ENCODE data around the gene OCEL1. TPM values are rescaled to one million over a fixed set of nuclear protein-coding genes. Genes with fewer than 3 reads are reported as not detected.

OCEL1 gene
- total and polyA plus RNA-seq, 2 of the 13 experiments (the other 11 are each of a cell fraction or from before 2014, with no cell fraction given) = 10.6 to 17.2 TPM

DNA sequence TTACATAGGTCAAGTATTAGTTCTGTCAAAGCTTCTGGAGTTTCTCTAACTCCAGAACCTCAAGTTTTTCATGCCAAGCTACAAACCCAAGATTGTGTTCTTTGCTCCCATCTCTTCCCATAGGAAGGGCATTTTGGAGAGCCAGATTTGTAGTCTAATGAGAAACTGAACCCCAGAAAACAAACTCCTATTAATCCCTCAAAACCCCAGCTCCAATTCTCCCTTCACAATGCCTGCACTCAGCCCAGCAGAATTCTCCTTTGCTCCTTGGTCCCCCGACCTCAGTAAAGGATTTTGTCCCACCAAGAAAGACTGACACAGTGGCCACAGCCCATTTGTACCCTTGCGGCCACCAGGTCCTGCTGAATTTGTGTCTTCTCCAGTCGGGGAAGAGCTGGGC lies 30.1 kb downstream of the OCEL1 start:
- 87% methylated on average over 3 of the region's 3 CpGs for WGBS (ENCODE audit: low lambda C conversion rate)
- CTCF ChIA-PET (ENCODE audit: low intra/inter-chr PET ratio, low total read pairs) = no interaction called here
- no TSS peak for BruUV-seq (replicated peaks)
- H3K36me3 ChIP-seq (replicated peaks in 1 of 2; ENCODE audit: control insufficient read depth in 1 of 2, insufficient read depth in 2 of 2, low read length in 2 of 2) = no peaks in the 10 kb centered on the region
- ATAC-seq (no peak), DNase-seq (ENCODE audit: low spot score) (no peak), FAIRE-seq (no peak)
- no peak overlapping the region for H3K4me3 ChIP-seq (replicated peaks in 1 of 3; ENCODE audit: insufficient read depth in 1 of 3, low read depth in 2 of 3, low read length in 3 of 3)
- intact Hi-C loops (cut with micrococcal nuclease; ENCODE audit: unreplicated experiment) = no loop called here
- peaks cover 40% of the 10 kb centered on the region for H3K4me1 ChIP-seq (ENCODE audit: insufficient read depth, low read length)
- no peak overlapping the region for H3K9ac ChIP-seq (ENCODE audit: insufficient read depth, low read depth, low read length)
- no peaks in the 10 kb centered on the region for H3K79me2 ChIP-seq (ENCODE audit: insufficient read depth, low read length)
- H3K4me2 ChIP-seq (ENCODE audit: low read depth, low read length) = no peak overlapping the region
- H2AFZ ChIP-seq (ENCODE audit: low read length) = no peak overlapping the region
- H3K27ac ChIP-seq (ENCODE audit: extremely low read length, insufficient read depth, low read length) = no peak overlapping the region
- H3K9me3 ChIP-seq (ENCODE audit: low read length) = no peaks in the 10 kb centered on the region
- in situ Hi-C loops (cut with HindIII; ENCODE audit: extremely low pct_ligation_motif_present, low pct_unique_long_range_greater_than_20kb) = no loop called here
- no peaks in the 10 kb centered on the region for H3K27me3 ChIP-seq (ENCODE audit: control insufficient read depth in 1 of 2, insufficient read depth in 2 of 2, low read length in 2 of 2)
- POLR2A ChIA-PET = interaction anchor here (1.4 to 2.2 kb wide), 6 partner anchors 11 to 53 kb away, joined by 3 to 28 read pairs (median 16); partner anchors contain the start of genes BABAM1, DDA1 and USE1
- H4K20me1 ChIP-seq (ENCODE audit: insufficient read depth, low read length) = no peaks in the 10 kb centered on the region
- TF ChIP-seq EEA1 (CRISPR knock-in tag; IDR thresholded peaks at IDR 0.05; ENCODE audit: borderline replicate concordance) (no peak), TCF7 (IDR thresholded peaks at IDR 0.05; ENCODE audit: low read depth) (no peak), CHCHD3 (CRISPR knock-in tag; IDR thresholded peaks at IDR 0.05) (no peak), ZFP91 (CRISPR knock-in tag; IDR thresholded peaks at IDR 0.05; ENCODE audit: borderline replicate concordance) (no peak), CHD4 (IDR thresholded peaks at IDR 0.05; ENCODE audit: borderline replicate concordance, low read length) (no peak), HNRNPL (IDR thresholded peaks at IDR 0.05; ENCODE audit: low read depth, low read length) (no peak), ZNF703 (CRISPR knock-in tag; IDR thresholded peaks at IDR 0.05; ENCODE audit: borderline replicate concordance) (no peak), TSC22D2 (CRISPR knock-in tag; IDR thresholded peaks at IDR 0.05; ENCODE audit: borderline replicate concordance) (no peak), CENPBD1 (CRISPR knock-in tag; IDR thresholded peaks at IDR 0.05; ENCODE audit: borderline replicate concordance, low read depth) (no peak), STAT6 (CRISPR knock-in tag; IDR thresholded peaks at IDR 0.05; ENCODE audit: borderline replicate concordance) (no peak)
- TF ChIP-seq, protein P1, sequence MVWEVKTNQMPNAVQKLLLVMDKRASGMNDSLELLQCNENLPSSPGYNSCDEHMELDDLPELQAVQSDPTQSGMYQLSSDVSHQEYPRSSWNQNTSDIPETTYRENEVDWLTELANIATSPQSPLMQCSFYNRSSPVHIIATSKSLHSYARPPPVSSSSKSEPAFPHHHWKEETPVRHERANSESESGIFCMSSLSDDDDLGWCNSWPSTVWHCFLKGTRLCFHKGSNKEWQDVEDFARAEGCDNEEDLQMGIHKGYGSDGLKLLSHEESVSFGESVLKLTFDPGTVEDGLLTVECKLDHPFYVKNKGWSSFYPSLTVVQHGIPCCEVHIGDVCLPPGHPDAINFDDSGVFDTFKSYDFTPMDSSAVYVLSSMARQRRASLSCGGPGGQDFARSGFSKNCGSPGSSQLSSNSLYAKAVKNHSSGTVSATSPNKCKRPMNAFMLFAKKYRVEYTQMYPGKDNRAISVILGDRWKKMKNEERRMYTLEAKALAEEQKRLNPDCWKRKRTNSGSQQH (CRISPR knock-in tag; IDR thresholded peaks at IDR 0.05; ENCODE audit: low read depth) = no peak
- TF ChIP-seq, protein P2, sequence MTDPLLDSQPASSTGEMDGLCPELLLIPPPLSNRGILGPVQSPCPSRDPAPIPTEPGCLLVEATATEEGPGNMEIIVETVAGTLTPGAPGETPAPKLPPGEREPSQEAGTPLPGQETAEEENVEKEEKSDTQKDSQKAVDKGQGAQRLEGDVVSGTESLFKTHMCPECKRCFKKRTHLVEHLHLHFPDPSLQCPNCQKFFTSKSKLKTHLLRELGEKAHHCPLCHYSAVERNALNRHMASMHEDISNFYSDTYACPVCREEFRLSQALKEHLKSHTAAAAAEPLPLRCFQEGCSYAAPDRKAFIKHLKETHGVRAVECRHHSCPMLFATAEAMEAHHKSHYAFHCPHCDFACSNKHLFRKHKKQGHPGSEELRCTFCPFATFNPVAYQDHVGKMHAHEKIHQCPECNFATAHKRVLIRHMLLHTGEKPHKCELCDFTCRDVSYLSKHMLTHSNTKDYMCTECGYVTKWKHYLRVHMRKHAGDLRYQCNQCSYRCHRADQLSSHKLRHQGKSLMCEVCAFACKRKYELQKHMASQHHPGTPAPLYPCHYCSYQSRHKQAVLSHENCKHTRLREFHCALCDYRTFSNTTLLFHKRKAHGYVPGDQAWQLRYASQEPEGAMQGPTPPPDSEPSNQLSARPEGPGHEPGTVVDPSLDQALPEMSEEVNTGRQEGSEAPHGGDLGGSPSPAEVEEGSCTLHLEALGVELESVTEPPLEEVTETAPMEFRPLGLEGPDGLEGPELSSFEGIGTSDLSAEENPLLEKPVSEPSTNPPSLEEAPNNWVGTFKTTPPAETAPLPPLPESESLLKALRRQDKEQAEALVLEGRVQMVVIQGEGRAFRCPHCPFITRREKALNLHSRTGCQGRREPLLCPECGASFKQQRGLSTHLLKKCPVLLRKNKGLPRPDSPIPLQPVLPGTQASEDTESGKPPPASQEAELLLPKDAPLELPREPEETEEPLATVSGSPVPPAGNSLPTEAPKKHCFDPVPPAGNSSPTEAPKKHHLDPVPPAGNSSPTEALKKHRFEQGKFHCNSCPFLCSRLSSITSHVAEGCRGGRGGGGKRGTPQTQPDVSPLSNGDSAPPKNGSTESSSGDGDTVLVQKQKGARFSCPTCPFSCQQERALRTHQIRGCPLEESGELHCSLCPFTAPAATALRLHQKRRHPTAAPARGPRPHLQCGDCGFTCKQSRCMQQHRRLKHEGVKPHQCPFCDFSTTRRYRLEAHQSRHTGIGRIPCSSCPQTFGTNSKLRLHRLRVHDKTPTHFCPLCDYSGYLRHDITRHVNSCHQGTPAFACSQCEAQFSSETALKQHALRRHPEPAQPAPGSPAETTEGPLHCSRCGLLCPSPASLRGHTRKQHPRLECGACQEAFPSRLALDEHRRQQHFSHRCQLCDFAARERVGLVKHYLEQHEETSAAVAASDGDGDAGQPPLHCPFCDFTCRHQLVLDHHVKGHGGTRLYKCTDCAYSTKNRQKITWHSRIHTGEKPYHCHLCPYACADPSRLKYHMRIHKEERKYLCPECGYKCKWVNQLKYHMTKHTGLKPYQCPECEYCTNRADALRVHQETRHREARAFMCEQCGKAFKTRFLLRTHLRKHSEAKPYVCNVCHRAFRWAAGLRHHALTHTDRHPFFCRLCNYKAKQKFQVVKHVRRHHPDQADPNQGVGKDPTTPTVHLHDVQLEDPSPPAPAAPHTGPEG (CRISPR knock-in tag; IDR thresholded peaks at IDR 0.05) = no peak

All from HepG2 (cell line).